CD4-positive, alpha-beta memory T cell (primary cell): ENCODE data around the gene IRX2. TPM values are rescaled to one million over a fixed set of nuclear protein-coding genes. Genes with fewer than 3 reads are reported as not detected.

ENCODE experiments used
- CTCF ChIA-PET: fragments of 350-600 bp; sonication (Branson Sonifier 250); formaldehyde crosslinking; loops from one replicate; lab custom pipeline; 2021; ENCODE audit warnings: inconsistent platforms; ENCODE audit not compliant: partially characterized antibody; lab: Charles Lee
- POLR2A ChIA-PET: fragments of 350-600 bp; sonication (Branson Sonifier 250); formaldehyde crosslinking; loops from one replicate; lab custom pipeline; 2021; ENCODE audit not compliant: partially characterized antibody; lab: Charles Lee
- DNase-seq, 5 donors: peaks; one replicate each; pipeline versions ENCODE4 v3.0.0 to v3.0.0-alpha.2; 2020 to 2022; ENCODE audit warnings: mixed read lengths in 1 of 5
- H3K27ac ChIP-seq: one replicate; pipeline ENCODE4 v1.7.0; 2013; ENCODE audit warnings: low read depth, low read length
- H3K27me3 ChIP-seq: 2 replicates; pipeline ENCODE4 v1.7.0; 2013; ENCODE audit warnings: mild to moderate bottlenecking, low read length, moderate library complexity; ENCODE audit not compliant: insufficient read depth
- H3K36me3 ChIP-seq: 2 replicates; pipeline ENCODE4 v1.7.0; 2013; ENCODE audit warnings: mild to moderate bottlenecking, low read length, moderate library complexity; ENCODE audit not compliant: insufficient read depth
- H3K4me1 ChIP-seq: 2 replicates; pipeline ENCODE4 v1.7.0; 2013; ENCODE audit warnings: mild to moderate bottlenecking, low read length, moderate library complexity; ENCODE audit not compliant: insufficient read depth
- H3K4me3 ChIP-seq, 2 donors: one replicate each; pipeline ENCODE4 v1.7.0; 2013; ENCODE audit warnings: low read length in 2 of 2, mild to moderate bottlenecking in 1 of 2
- H3K9me3 ChIP-seq, 2 donors: one replicate each; pipeline ENCODE4 v1.7.0; 2013; ENCODE audit warnings: low read length in 2 of 2, control low read depth in 1 of 2; ENCODE audit not compliant: control insufficient read depth in 1 of 2
- H3K27ac Mint-ChIP-seq, 7 donors: one replicate each; pipeline ENCODE4 v1.8.0; 2020 to 2021; ENCODE audit warnings: mixed read lengths in 7 of 7, mild to moderate bottlenecking in 6 of 7, inconsistent platforms in 3 of 7, moderate library complexity in 3 of 7
- H3K27me3 Mint-ChIP-seq, 2 donors: one replicate each; pipeline ENCODE4 v1.8.0; 2020 to 2021; ENCODE audit warnings: mixed read lengths in 2 of 2
- H3K36me3 Mint-ChIP-seq, 2 donors: one replicate each; pipeline ENCODE4 v1.8.0; 2020 to 2021; ENCODE audit warnings: mixed read lengths in 2 of 2, inconsistent platforms in 1 of 2, mild to moderate bottlenecking in 1 of 2
- H3K4me1 Mint-ChIP-seq, 4 donors: one replicate each; pipeline ENCODE4 v1.8.0; 2020 to 2021; ENCODE audit warnings: mixed read lengths in 4 of 4, mild to moderate bottlenecking in 1 of 4
- H3K4me3 Mint-ChIP-seq, 8 donors: one replicate each; pipeline ENCODE4 v1.8.0; 2020 to 2021; ENCODE audit warnings: mixed read lengths in 8 of 8, mild to moderate bottlenecking in 7 of 8, moderate library complexity in 6 of 8, inconsistent platforms in 3 of 8
- H3K9me3 Mint-ChIP-seq, 8 donors: one replicate each; pipeline ENCODE4 v1.8.0; 2020 to 2021; ENCODE audit warnings: mixed read lengths in 8 of 8, mild to moderate bottlenecking in 5 of 8, inconsistent platforms in 3 of 8, moderate library complexity in 1 of 8
- intact Hi-C: fragments of 100-400 bp; cut with micrococcal nuclease; formaldehyde crosslinking; loops from one replicate; pipeline ENCODE4 v1.15.1; 2023
- polyA plus RNA-seq, 2 donors: library from polyadenylated mRNA; unstranded; fragments of 300-500 nt; fragmentation: Illumina TruSeq; gene quantifications; one replicate each; pipeline ENCODE4 v1.2.3, GENCODE V29; 2021
- total RNA-seq, 2 experiments: library from RNA; stranded (reverse); gene quantifications; one replicate each; pipeline ENCODE4 v1.2.3, GENCODE V29; 2021

IRX2 gene
- total and polyA plus RNA-seq, 4 experiments from 2014 or later, result not detected

GRCh38 chr5:2750758-2751464 is 566 bp downstream of the IRX2 start:
- Histone ChIP-seq H3K4me1 (no peaks in the 10 kb centered on the region), H3K27me3 (no peaks in the 10 kb centered on the region), H3K4me3 (no peak overlapping the region), H3K27ac (no peak overlapping the region), H3K9me3 (no peaks in the 10 kb centered on the region), H3K36me3 (no peaks in the 10 kb centered on the region)
- Mint-ChIP-seq H3K27me3 (peaks cover 37 to 41% of the 10 kb centered on the region in 2 donors), H3K9me3 (peaks cover 0 to 9% (median 3%) of the 10 kb centered on the region in 8 donors), H3K27ac (no peak overlapping the region), H3K4me3 (no peak overlapping the region), H3K36me3 (no peaks in the 10 kb centered on the region), H3K4me1 (peaks cover 0 to 26% (median 8%) of the 10 kb centered on the region in 4 donors)
- POLR2A ChIA-PET, result no interaction called here
- no peak for DNase-seq
- CTCF ChIA-PET, result no interaction called here
- intact Hi-C loops, result no loop called here

DNA sequence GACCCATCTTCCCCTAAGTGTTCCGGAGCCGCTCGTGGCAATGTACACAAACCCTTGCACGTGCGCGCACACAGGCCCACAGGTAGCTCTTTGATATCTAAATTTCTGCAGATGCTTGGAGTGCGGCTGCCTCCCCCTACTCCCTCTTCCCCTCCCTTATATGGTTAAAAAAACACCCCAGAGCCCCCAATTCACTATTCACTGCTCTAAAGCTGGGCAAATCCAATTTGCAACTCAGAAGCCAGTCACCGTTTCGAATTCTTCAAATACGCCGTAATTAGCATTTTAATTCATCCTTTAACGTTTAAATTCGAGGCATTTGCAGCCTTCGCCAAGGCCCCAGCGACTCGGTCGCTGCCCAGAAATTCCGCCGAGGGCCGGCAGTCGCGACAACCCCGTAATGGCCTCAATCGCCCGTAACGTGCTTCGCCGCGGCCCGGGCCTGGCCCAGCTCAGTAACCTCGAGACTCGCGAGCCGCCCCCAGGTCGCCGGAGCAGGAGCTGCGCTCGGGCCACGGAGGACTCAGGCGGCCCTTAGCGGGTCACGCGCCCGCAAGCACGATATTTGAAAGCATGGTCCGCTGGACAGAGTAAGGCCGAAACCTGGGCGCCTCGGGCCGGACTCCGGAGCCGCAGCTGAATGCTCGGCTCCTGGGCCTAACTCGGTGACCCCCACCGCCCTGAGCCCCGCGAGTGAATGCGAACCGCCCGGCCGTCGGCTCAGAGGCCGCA is 1.3 kb downstream of the IRX2 start:
- Histone ChIP-seq H3K36me3 (no peaks in the 10 kb centered on the region), H3K4me1 (no peaks in the 10 kb centered on the region), H3K27me3 (no peaks in the 10 kb centered on the region), H3K4me3 (no peak overlapping the region), H3K27ac (no peak overlapping the region), H3K9me3 (no peaks in the 10 kb centered on the region)
- H3K36me3 Mint-ChIP-seq, result no peaks in the 10 kb centered on the region
- H3K4me1 Mint-ChIP-seq, result peaks cover 0 to 23% (median 5%) of the 10 kb centered on the region in 4 donors
- peak overlapping the region in 1 of 7 donors; percentile 23 for H3K27ac Mint-ChIP-seq
- peaks cover 36 to 42% of the 10 kb centered on the region in 2 donors for H3K27me3 Mint-ChIP-seq
- peak overlapping the region in 2 of 8 donors; percentile 30 to 64 for H3K4me3 Mint-ChIP-seq
- no peak for DNase-seq
- intact Hi-C loops, result no loop called here
- H3K9me3 Mint-ChIP-seq, result peaks cover 0 to 6% (median 3%) of the 10 kb centered on the region in 8 donors
- POLR2A ChIA-PET, result no interaction called here
- CTCF ChIA-PET, result no interaction called here

- H3K27ac Mint-ChIP-seq, result peak overlapping the region in 1 of 7 donors; percentile 23
- intact Hi-C loops, result no loop called here
- H3K27me3 ChIP-seq, result no peaks in the 10 kb centered on the region
- no peak overlapping the region for H3K27ac ChIP-seq
- no peaks in the 10 kb centered on the region for H3K9me3 ChIP-seq
- H3K9me3 Mint-ChIP-seq, result peaks cover 0 to 6% (median 3%) of the 10 kb centered on the region in 8 donors
- ChIA-PET CTCF (no interaction called here), POLR2A (no interaction called here)
- peaks cover 39 to 45% of the 10 kb centered on the region in 2 donors for H3K27me3 Mint-ChIP-seq
- peak overlapping the region in 1 of 8 donors; percentile 64 for H3K4me3 Mint-ChIP-seq
- DNase-seq, result no peak
- H3K4me1 ChIP-seq, result no peaks in the 10 kb centered on the region
- H3K4me3 ChIP-seq, result no peak overlapping the region
- no peaks in the 10 kb centered on the region for H3K36me3 ChIP-seq
- H3K4me1 Mint-ChIP-seq, result peaks cover 0 to 21% (median 5%) of the 10 kb centered on the region in 4 donors
- no peaks in the 10 kb centered on the region for H3K36me3 Mint-ChIP-seq
Measured at GRCh38 chr5:2749514-2750025, 1.9 kb downstream of the IRX2 start.

DNA sequence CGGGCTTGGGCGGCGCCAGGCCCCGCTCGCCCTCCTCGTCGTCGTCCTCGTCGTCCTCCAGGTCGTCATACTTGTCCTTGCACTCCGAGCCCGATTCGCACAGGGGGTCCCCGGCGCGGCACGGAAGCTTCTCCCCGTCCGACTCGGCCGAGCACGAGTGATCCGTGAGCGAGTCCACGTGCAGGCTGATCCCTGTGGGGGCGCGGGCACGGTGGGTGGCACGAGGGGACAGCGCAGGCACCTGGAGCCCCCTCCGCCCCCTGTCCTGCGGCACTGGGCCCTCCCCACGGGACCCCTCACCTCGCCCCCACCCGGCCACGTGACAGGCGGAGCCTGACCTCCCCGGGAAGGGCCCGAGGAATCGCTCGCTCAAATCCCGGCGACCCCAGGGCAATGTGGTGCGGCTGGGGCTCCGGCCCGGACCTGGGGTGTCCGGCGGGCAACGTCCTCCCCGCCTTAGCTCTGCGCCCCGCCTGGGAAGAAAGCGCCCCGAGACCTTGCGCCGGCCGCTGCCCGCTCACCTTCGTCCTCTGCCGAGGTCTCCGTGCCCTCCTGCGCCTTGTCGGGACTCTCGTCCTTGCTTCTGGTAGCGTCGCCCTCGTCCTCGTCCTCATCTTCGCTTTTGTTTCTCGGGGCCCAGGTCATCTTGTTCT is 2.5 kb downstream of the IRX2 start:
- ChIA-PET POLR2A (no interaction called here), CTCF (no interaction called here)
- Histone ChIP-seq H3K9me3 (no peaks in the 10 kb centered on the region), H3K4me1 (no peaks in the 10 kb centered on the region), H3K4me3 (no peak overlapping the region), H3K36me3 (no peaks in the 10 kb centered on the region), H3K27me3 (no peaks in the 10 kb centered on the region), H3K27ac (no peak overlapping the region)
- Mint-ChIP-seq H3K27ac (no peak overlapping the region), H3K36me3 (no peaks in the 10 kb centered on the region), H3K4me3 (no peak overlapping the region), H3K4me1 (peaks cover 0 to 15% (median 1%) of the 10 kb centered on the region in 4 donors), H3K27me3 (peaks cover 41 to 43% of the 10 kb centered on the region in 2 donors), H3K9me3 (peaks cover 0 to 8% (median 3%) of the 10 kb centered on the region in 8 donors)
- DNase-seq, result no peak
- intact Hi-C loops, result no loop called here

GRCh38 chr5:2748179-2748860 is 3.2 kb downstream of the IRX2 start:
- Mint-ChIP-seq H3K27ac (no peak overlapping the region), H3K9me3 (peaks cover 0 to 11% (median 4%) of the 10 kb centered on the region in 8 donors), H3K27me3 (peaks cover 41 to 43% of the 10 kb centered on the region in 2 donors), H3K4me1 (peaks cover 0 to 10% (median 1%) of the 10 kb centered on the region in 4 donors), H3K36me3 (no peaks in the 10 kb centered on the region), H3K4me3 (no peak overlapping the region)
- no peaks in the 10 kb centered on the region for H3K27me3 ChIP-seq
- DNase-seq, result no peak
- no peaks in the 10 kb centered on the region for H3K9me3 ChIP-seq
- POLR2A ChIA-PET, result no interaction called here
- no peak overlapping the region for H3K27ac ChIP-seq
- H3K36me3 ChIP-seq, result no peaks in the 10 kb centered on the region
- intact Hi-C loops, result no loop called here
- no peak overlapping the region for H3K4me3 ChIP-seq
- CTCF ChIA-PET, result no interaction called here
- H3K4me1 ChIP-seq, result no peaks in the 10 kb centered on the region

DNA sequence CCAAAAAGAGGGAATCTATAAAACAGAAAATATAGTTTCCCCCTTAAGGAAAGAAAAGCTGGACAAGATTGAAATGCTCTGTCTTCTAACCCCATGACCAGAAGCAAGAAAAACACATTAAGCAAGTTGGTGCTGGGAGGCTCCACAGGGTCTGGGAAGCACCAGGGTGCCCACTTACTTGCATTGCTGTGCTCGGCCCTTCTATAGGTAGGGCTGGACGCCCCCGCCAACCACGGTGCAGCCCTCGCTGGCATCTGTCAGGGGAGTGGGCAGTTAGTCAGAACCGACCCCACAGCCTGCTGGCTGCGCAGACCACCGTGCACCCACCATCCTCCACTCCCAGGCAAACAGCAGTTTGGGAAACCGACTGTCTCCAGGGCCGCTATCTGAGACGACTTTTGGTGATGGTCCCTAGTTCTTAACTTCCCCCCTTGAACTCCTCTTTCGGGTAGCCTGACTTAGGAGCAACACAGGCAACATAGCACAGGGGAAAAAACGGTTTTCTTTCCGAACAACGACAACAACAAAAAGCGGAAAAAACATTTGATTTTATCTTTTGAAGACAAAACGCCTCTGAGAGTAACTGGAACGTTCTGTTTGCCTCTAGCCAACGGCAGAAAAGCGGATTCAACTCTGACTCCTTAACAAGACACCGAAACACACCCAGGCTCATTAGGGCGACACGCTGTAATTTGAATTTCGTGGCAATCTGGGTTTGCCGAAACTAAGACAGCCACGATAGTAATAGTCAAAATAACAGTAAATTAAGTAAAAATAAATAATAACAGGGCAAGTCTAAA is 3.9 kb downstream of the IRX2 start:
- Histone ChIP-seq H3K27me3 (no peaks in the 10 kb centered on the region), H3K9me3 (no peaks in the 10 kb centered on the region), H3K4me1 (no peaks in the 10 kb centered on the region), H3K4me3 (no peak overlapping the region), H3K36me3 (no peaks in the 10 kb centered on the region), H3K27ac (no peak overlapping the region)
- DNase-seq, result no peak
- Mint-ChIP-seq H3K36me3 (no peaks in the 10 kb centered on the region), H3K27me3 (peaks cover 38 to 41% of the 10 kb centered on the region in 2 donors), H3K9me3 (peaks cover 0 to 11% (median 4%) of the 10 kb centered on the region in 8 donors), H3K4me1 (peaks cover 0 to 9% (median 1%) of the 10 kb centered on the region in 4 donors), H3K4me3 (no peak overlapping the region), H3K27ac (no peak overlapping the region)
- POLR2A ChIA-PET, result no interaction called here
- intact Hi-C loops, result no loop called here
- CTCF ChIA-PET, result no interaction called here
